GM19324 (cell line): Measurements from ENCODE around the gene GGPS1.
"Not testable (repeated sequence)": the region's sequence is repeated elsewhere in the genome, so short reads cannot be mapped to it uniquely, and the experiment has no call there.

ENCODE experiments used
- ATAC-seq: cut with Tn5 transposase; IDR thresholded peaks from one replicate; pipeline ENCODE4 v1.9.1; 2021; ENCODE audit warnings: mild to moderate bottlenecking, moderate library complexity; ENCODE audit not compliant: unreplicated experiment, low FRiP score

Gene GGPS1

GRCh38 chr1:235336903-235337302 lies 8.5 kb downstream of the GGPS1 start:
- no peak for ATAC-seq

- no peak for ATAC-seq
Measured at GRCh38 chr1:235339746-235340145, 11.4 kb downstream of the GGPS1 start.

GRCh38 chr1:235341334-235341733 lies 13.0 kb downstream of the GGPS1 start:
- ATAC-seq, result no peak

GRCh38 chr1:235342039-235342438 lies 13.7 kb downstream of the GGPS1 start:
- ATAC-seq, result no peak

GRCh38 chr1:235342471-235342870 lies 14.1 kb downstream of the GGPS1 start:
- no peak for ATAC-seq

- no peak for ATAC-seq
Measured at GRCh38 chr1:235343726-235344125, 15.4 kb downstream of the GGPS1 start.

- ATAC-seq, result no peak
Measured at GRCh38 chr1:235351441-235351840, 23.1 kb downstream of the GGPS1 start.

- no peak for ATAC-seq
Measured at GRCh38 chr1:235351898-235352297, 23.5 kb downstream of the GGPS1 start.

- no peak for ATAC-seq
Measured at GRCh38 chr1:235357485-235358373, 29.4 kb downstream of the GGPS1 start.

- no peak for ATAC-seq
Measured at GRCh38 chr1:235358899-235359298, 30.5 kb downstream of the GGPS1 start.

GRCh38 chr1:235364189-235364588 lies 35.8 kb downstream of the GGPS1 start:
- ATAC-seq, result not testable (repeated sequence)

- no peak for ATAC-seq
Measured at GRCh38 chr1:235366286-235366685, 37.9 kb downstream of the GGPS1 start.

- peak; percentile 100 for ATAC-seq
Measured at GRCh38 chr1:235367000-235367908, 38.9 kb downstream of the GGPS1 start, which contains the start of gene TBCE. Gene TBCE, plus strand, starts transcription at chr1:235367427. Its CDS starts 12,623 bp downstream, at chr1:235380050.

GRCh38 chr1:235368428-235368827 lies 40.1 kb downstream of the GGPS1 start:
- no peak for ATAC-seq

GRCh38 chr1:235369802-235370201 lies 41.4 kb downstream of the GGPS1 start:
- no peak for ATAC-seq

- no peak for ATAC-seq
Measured at GRCh38 chr1:235375919-235376605, 47.7 kb downstream of the GGPS1 start.

GRCh38 chr1:235378134-235378735 lies 49.9 kb downstream of the GGPS1 start:
- not testable (repeated sequence) for ATAC-seq

- not testable (repeated sequence) for ATAC-seq
Measured at GRCh38 chr1:235381955-235382739, 53.8 kb downstream of the GGPS1 start.

- not testable (repeated sequence) for ATAC-seq
Measured at GRCh38 chr1:235385633-235386032, 57.3 kb downstream of the GGPS1 start.
